ENCODE data around the gene OR9G1. TPM values are rescaled to one million over a fixed set of nuclear protein-coding genes. Genes with fewer than 3 reads are reported as not detected.

The OR9G1 gene, protein sequence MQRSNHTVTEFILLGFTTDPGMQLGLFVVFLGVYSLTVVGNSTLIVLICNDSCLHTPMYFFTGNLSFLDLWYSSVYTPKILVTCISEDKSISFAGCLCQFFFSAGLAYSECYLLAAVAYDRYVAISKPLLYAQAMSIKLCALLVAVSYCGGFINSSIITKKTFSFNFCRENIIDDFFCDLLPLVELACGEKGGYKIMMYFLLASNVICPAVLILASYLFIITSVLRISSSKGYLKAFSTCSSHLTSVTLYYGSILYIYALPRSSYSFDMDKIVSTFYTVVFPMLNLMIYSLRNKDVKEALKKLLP
- not detected in 2 replicates for total RNA-seq

DNA sequence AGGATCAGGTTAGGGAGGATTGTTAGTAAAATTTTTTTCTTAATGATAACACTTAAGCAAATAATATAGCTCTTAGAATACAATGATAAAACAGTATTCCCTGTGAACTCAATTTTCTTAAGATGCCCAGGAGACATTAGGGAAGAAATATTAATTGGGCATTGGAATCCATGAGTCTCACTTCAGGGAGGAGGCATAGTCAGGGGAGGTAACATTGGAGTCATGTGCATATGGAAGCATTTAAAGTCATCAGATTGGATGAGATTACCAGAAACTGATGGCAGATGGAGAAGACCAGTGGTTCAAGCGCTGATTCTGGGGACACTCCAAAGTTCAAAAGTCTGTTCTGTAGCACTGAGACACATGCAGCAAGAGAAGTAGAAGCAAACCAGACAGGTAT is at the start of gene OR9G1:
Gene OR9G1, plus strand, starts transcription at position 301 of the 400 bp plus-strand sequence. CDS start 1,293 bp downstream, outside the sequence.
- no peaks in the 10 kb centered on the region for H3K36me3 ChIP-seq (ENCODE audit: insufficient read depth, low read length)
- H3K4me1 ChIP-seq (ENCODE audit: insufficient read depth, low read length), result no peaks in the 10 kb centered on the region
- TF ChIP-seq CTCF (IDR thresholded peaks at IDR 0.05; ENCODE audit: extremely low read depth, low read depth, low read length), result no peak
- H4K20me1 ChIP-seq (ENCODE audit: insufficient read depth, low read length), result no peaks in the 10 kb centered on the region
- no peaks in the 10 kb centered on the region for H3K79me2 ChIP-seq (ENCODE audit: insufficient read depth, low read length)
- no peak within 1 kb of the TSS for H3K4me3 ChIP-seq (ENCODE audit: insufficient read depth, low read length)
- H2AFZ ChIP-seq (ENCODE audit: low read length), result no peak within 1 kb of the TSS
- H3K4me2 ChIP-seq (ENCODE audit: insufficient read depth, low read length), result no peak within 1 kb of the TSS
- peaks cover 4% of the 10 kb centered on the region for H3K9me3 ChIP-seq (ENCODE audit: low read depth, low read length)
- H3K27me3 ChIP-seq (ENCODE audit: insufficient read depth, low read length), result no peaks in the 10 kb centered on the region
- no peak for DNase-seq (ENCODE audit: insufficient read length, low spot score, missing footprints)
- H3K27ac ChIP-seq (ENCODE audit: low read depth, low read length), result no peak within 1 kb of the TSS

GRCh38 chr11:56659755-56660154 is 39.1 kb upstream of the OR9G1 start:
- no peak for DNase-seq (ENCODE audit: insufficient read length, low spot score, missing footprints)
- H4K20me1 ChIP-seq (ENCODE audit: insufficient read depth, low read length), result no peaks in the 10 kb centered on the region
- H3K4me2 ChIP-seq (ENCODE audit: insufficient read depth, low read length), result no peak overlapping the region
- H3K36me3 ChIP-seq (ENCODE audit: insufficient read depth, low read length), result no peaks in the 10 kb centered on the region
- H3K27me3 ChIP-seq (ENCODE audit: insufficient read depth, low read length), result no peaks in the 10 kb centered on the region
- H3K27ac ChIP-seq (ENCODE audit: low read depth, low read length), result no peak overlapping the region
- no peak overlapping the region for H3K4me3 ChIP-seq (ENCODE audit: insufficient read depth, low read length)
- TF ChIP-seq CTCF (IDR thresholded peaks at IDR 0.05; ENCODE audit: extremely low read depth, low read depth, low read length), result no peak
- peaks cover 5% of the 10 kb centered on the region for H3K9me3 ChIP-seq (ENCODE audit: low read depth, low read length)
- no peaks in the 10 kb centered on the region for H3K4me1 ChIP-seq (ENCODE audit: insufficient read depth, low read length)
- no peak overlapping the region for H2AFZ ChIP-seq (ENCODE audit: low read length)
- no peaks in the 10 kb centered on the region for H3K79me2 ChIP-seq (ENCODE audit: insufficient read depth, low read length)

DNA sequence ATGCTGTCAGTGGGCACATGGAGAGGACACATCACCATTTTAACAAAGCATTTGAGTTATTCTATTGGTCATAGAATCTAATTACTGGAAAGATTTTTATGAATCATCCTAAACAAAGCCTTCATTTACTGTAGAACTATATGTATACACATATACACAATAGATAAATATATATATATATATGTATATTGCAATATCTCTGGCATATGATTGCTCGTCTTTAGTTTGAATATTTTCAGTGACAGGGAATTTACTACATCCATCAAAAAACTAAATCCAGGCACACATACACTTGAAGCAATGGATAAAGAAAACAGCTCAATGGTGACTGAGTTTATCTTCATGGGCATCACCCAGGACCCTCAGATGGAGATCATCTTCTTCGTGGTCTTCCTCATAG is 35.5 kb upstream of the OR9G1 start, which contains the start of gene OR5AR1:
Gene OR5AR1, plus strand, starts transcription at position 301 of the 400 bp plus-strand sequence. Its CDS starts 0 bp downstream, at position 301.
- no peaks in the 10 kb centered on the region for H4K20me1 ChIP-seq (ENCODE audit: insufficient read depth, low read length)
- no peak for DNase-seq (ENCODE audit: insufficient read length, low spot score, missing footprints)
- H2AFZ ChIP-seq (ENCODE audit: low read length), result no peak within 1 kb of the TSS
- no peak within 1 kb of the TSS for H3K4me2 ChIP-seq (ENCODE audit: insufficient read depth, low read length)
- no peaks in the 10 kb centered on the region for H3K4me1 ChIP-seq (ENCODE audit: insufficient read depth, low read length)
- H3K9me3 ChIP-seq (ENCODE audit: low read depth, low read length), result peaks cover 5% of the 10 kb centered on the region
- no peak for TF ChIP-seq CTCF (IDR thresholded peaks at IDR 0.05; ENCODE audit: extremely low read depth, low read depth, low read length)
- H3K79me2 ChIP-seq (ENCODE audit: insufficient read depth, low read length), result no peaks in the 10 kb centered on the region
- H3K27ac ChIP-seq (ENCODE audit: low read depth, low read length), result no peak within 1 kb of the TSS
- H3K36me3 ChIP-seq (ENCODE audit: insufficient read depth, low read length), result no peaks in the 10 kb centered on the region
- no peak within 1 kb of the TSS for H3K4me3 ChIP-seq (ENCODE audit: insufficient read depth, low read length)
- no peaks in the 10 kb centered on the region for H3K27me3 ChIP-seq (ENCODE audit: insufficient read depth, low read length)

- Histone ChIP-seq H2AFZ (ENCODE audit: low read length) (no peak overlapping the region), H3K4me3 (ENCODE audit: insufficient read depth, low read length) (no peak overlapping the region), H3K36me3 (ENCODE audit: insufficient read depth, low read length) (no peaks in the 10 kb centered on the region), H3K4me2 (ENCODE audit: insufficient read depth, low read length) (no peak overlapping the region), H3K4me1 (ENCODE audit: insufficient read depth, low read length) (no peaks in the 10 kb centered on the region), H3K9me3 (ENCODE audit: low read depth, low read length) (peaks cover 3% of the 10 kb centered on the region), H4K20me1 (ENCODE audit: insufficient read depth, low read length) (no peaks in the 10 kb centered on the region), H3K79me2 (ENCODE audit: insufficient read depth, low read length) (no peaks in the 10 kb centered on the region), H3K27me3 (ENCODE audit: insufficient read depth, low read length) (no peaks in the 10 kb centered on the region), H3K27ac (ENCODE audit: low read depth, low read length) (no peak overlapping the region)
- TF ChIP-seq CTCF (IDR thresholded peaks at IDR 0.05; ENCODE audit: extremely low read depth, low read depth, low read length), result no peak
- DNase-seq (ENCODE audit: insufficient read length, low spot score, missing footprints), result peak; percentile 22
These were observed 27.9 kb upstream of the OR9G1 start for GRCh38 chr11:56670984-56671383.
